Endothelial cell of umbilical vein (primary cell): ENCODE data around the gene AQP9. TPM values are rescaled to one million over a fixed set of nuclear protein-coding genes. Genes with fewer than 3 reads are reported as not detected.
A peak's percentile ranks its signal among the peaks of the same experiment; 100 is the strongest.

Source experiments
- BruUV-seq: library from RNA; stranded (reverse); fragments of 400-500 nt; replicated peaks from 2 replicates; lab custom pipeline; 2021; lab: Mats Ljungman, UMichigan
- CTCF ChIA-PET: fragments of 300-600, 350-600 bp; sonication (Branson Sonifier 250); formaldehyde crosslinking; loops from one replicate; lab custom pipeline; 2021; ENCODE audit warnings: antibody characterized with exemption, inconsistent platforms; lab: Charles Lee
- POLR2A ChIA-PET: fragments of 300-600, 350-600 bp; sonication (Branson Sonifier 250); formaldehyde crosslinking; loops from one replicate; lab custom pipeline; 2021; ENCODE audit warnings: antibody characterized with exemption, inconsistent platforms; lab: Charles Lee
- DNase-seq: peaks from one replicate; pipeline ENCODE4 v3.0.0-alpha.2; 2011; ENCODE audit warnings: low read depth, low spot score
- FAIRE-seq: peaks from 2 replicates; lab custom pipeline; 2011; peaks lifted over from hg19 to GRCh38; lab: Jason Lieb, UNC
- H2AFZ ChIP-seq: 2 replicates; pipeline ENCODE4 v1.6.0; 2012; ENCODE audit warnings: low read depth, low read length, control low read depth, inconsistent platforms
- H3K27ac ChIP-seq: 2 replicates; pipeline ENCODE4 v1.5.1; 2011; ENCODE audit warnings: low read depth, mild to moderate bottlenecking, control low read depth, low read length, moderate library complexity; ENCODE audit not compliant: insufficient read depth
- H3K27me3 ChIP-seq, 2 experiments: 2 replicates each; pipeline versions ENCODE4 v1.6.0 to v1.6.1; 2011; ENCODE audit warnings: low read length in 2 of 2, mixed read lengths in 1 of 2; ENCODE audit not compliant: control insufficient read depth in 2 of 2, insufficient read depth in 2 of 2
- H3K36me3 ChIP-seq, 2 experiments: 2 replicates in 1 of 2; 3 replicates in 1 of 2; pipeline ENCODE4 v1.5.1; 2011; ENCODE audit warnings: low read length in 2 of 2, mild to moderate bottlenecking in 1 of 2, moderate library complexity in 1 of 2; ENCODE audit not compliant: control insufficient read depth in 2 of 2, insufficient read depth in 2 of 2; ENCODE audit errors: extremely low read depth in 1 of 2
- H3K4me1 ChIP-seq: 3 replicates; pipeline ENCODE4 v1.5.1; 2011; ENCODE audit warnings: mild to moderate bottlenecking, low read length; ENCODE audit not compliant: control insufficient read depth, insufficient read depth; ENCODE audit errors: extremely low read depth
- H3K4me2 ChIP-seq: 2 replicates; pipeline ENCODE4 v1.6.1; 2011; ENCODE audit warnings: low read length, control low read depth, mixed read lengths; ENCODE audit not compliant: insufficient read depth
- H3K4me3 ChIP-seq, 3 experiments: fragments of 200-600 bp in 1 of 3; sonication (generic), shearing (Covaris generic) in 1 of 3; replicated peaks in 1 of 3; 2 replicates each; pipeline ENCODE4 v1.5.1; 2011 to 2016; ENCODE audit warnings: control low read depth in 3 of 3, low read length in 3 of 3, mild to moderate bottlenecking in 2 of 3, inconsistent platforms in 1 of 3, low read depth in 1 of 3, moderate library complexity in 1 of 3; ENCODE audit not compliant: insufficient read depth in 1 of 3
- H3K79me2 ChIP-seq: 2 replicates; pipeline ENCODE4 v1.6.0; 2012; ENCODE audit warnings: low read length, inconsistent platforms; ENCODE audit not compliant: control insufficient read depth, insufficient read depth
- H3K9ac ChIP-seq: replicated peaks from 2 replicates; pipeline ENCODE3; 2011; ENCODE audit warnings: low read length, control low read depth; ENCODE audit not compliant: insufficient read depth; ENCODE audit errors: extremely low read depth
- H3K9me1 ChIP-seq: replicated peaks from 3 replicates; pipeline ENCODE4 v1.6.0; 2011; ENCODE audit warnings: mild to moderate bottlenecking, low read length; ENCODE audit not compliant: control insufficient read depth, insufficient read depth; ENCODE audit errors: extremely low read depth
- H3K9me3 ChIP-seq: replicated peaks from 2 replicates; pipeline ENCODE4 v1.5.1; 2012; ENCODE audit warnings: low read length, inconsistent platforms; ENCODE audit not compliant: control insufficient read depth, insufficient read depth
- H4K20me1 ChIP-seq: replicated peaks from 2 replicates; pipeline ENCODE3; 2011; ENCODE audit warnings: mild to moderate bottlenecking, low read length; ENCODE audit not compliant: control insufficient read depth, insufficient read depth; ENCODE audit errors: extremely low read depth
- CTCF ChIP-seq, 2 donors: IDR thresholded peaks; 1 replicate in 1 of 2; 2 replicates in 1 of 2; pipeline ENCODE4 v1.5.1; 2011; ENCODE audit warnings: low read length in 2 of 2, mild to moderate bottlenecking in 2 of 2, moderate library complexity in 2 of 2, control low read depth in 1 of 2, inconsistent platforms in 1 of 2, low read depth in 1 of 2; ENCODE audit not compliant: insufficient read depth in 1 of 2; ENCODE audit errors: extremely low read depth in 1 of 2
- EZH2 ChIP-seq: IDR thresholded peaks from 2 replicates; pipeline ENCODE4 v1.6.1; 2012; ENCODE audit warnings: borderline replicate concordance, low read depth, mild to moderate bottlenecking, moderate library complexity, low read length, inconsistent platforms; ENCODE audit not compliant: severe bottlenecking
- FOS ChIP-seq: IDR thresholded peaks from 2 replicates; pipeline ENCODE4 v1.6.1; 2011; ENCODE audit warnings: mild to moderate bottlenecking, low read length, moderate library complexity, borderline replicate concordance; ENCODE audit not compliant: insufficient read depth
- GATA2 ChIP-seq: IDR thresholded peaks from 2 replicates; pipeline ENCODE4 v1.7.0; 2011; ENCODE audit warnings: low read depth, mild to moderate bottlenecking, moderate library complexity, mixed read lengths, low read length; ENCODE audit not compliant: insufficient read length, insufficient read depth
- JUN ChIP-seq: IDR thresholded peaks from 2 replicates; pipeline ENCODE4 v1.6.1; 2011; ENCODE audit warnings: borderline replicate concordance, low read depth; ENCODE audit not compliant: insufficient read length, insufficient read depth
- MAX ChIP-seq: IDR thresholded peaks from 2 replicates; pipeline ENCODE4 v1.6.1; 2011; ENCODE audit not compliant: insufficient read depth, insufficient read length
- MYC ChIP-seq: IDR thresholded peaks from one replicate; pipeline ENCODE4 v1.6.1; 2011; ENCODE audit warnings: mild to moderate bottlenecking, low read depth, low read length
- POLR2A ChIP-seq: IDR thresholded peaks from 2 replicates; pipeline ENCODE4 v1.6.1; 2012; ENCODE audit warnings: low read depth, mild to moderate bottlenecking, control low read depth, low read length
- POLR2AphosphoS5 ChIP-seq: IDR thresholded peaks from 2 replicates; pipeline ENCODE4 v1.6.1; 2012; ENCODE audit warnings: low read depth, mild to moderate bottlenecking, control low read depth, low read length, moderate library complexity; ENCODE audit not compliant: insufficient read depth
- dilution Hi-C: fragments of 300-500 bp; cut with MboI; formaldehyde crosslinking; loops from one replicate; pipeline ENCODE4 v1.15.0; 2019; ENCODE audit warnings: low sequenced_read_pairs; ENCODE audit not compliant: extremely low pct_ligation_motif_present
- intact Hi-C: fragments of 100-400 bp; cut with micrococcal nuclease; formaldehyde crosslinking; loops from one replicate; pipeline ENCODE4 v1.10.0; 2022
- polyA plus RNA-seq, 4 experiments: library from polyadenylated mRNA; depleted of rRNA in 3 of 4; stranded (reverse) in 3 of 4; unstranded in 1 of 4; fragments of >200 nt; gene quantifications; 2 replicates each; pipeline versions ENCODE4 v1.2.1 to v1.2.3, GENCODE V29; 2011 to 2012; ENCODE audit warnings: missing spikeins in 1 of 4
- total RNA-seq: library from RNA; stranded (reverse); gene quantifications from 2 replicates; pipeline ENCODE4 v1.2.3, GENCODE V29; 2021

AQP9 gene
- total and polyA plus RNA-seq, 2 donors (not counting 3 experiments of a cell fraction or from before 2014, with no cell fraction given), result not detected

GRCh38 chr15:58201516-58201915 is 63.3 kb downstream of the AQP9 start:
- no TSS peak for BruUV-seq
- peaks cover 24% of the 10 kb centered on the region for H3K4me1 ChIP-seq
- intact Hi-C loops (no loop called here), dilution Hi-C loops (no loop called here)
- H3K36me3 ChIP-seq, result no peaks in the 10 kb centered on the region
- CTCF ChIA-PET, result interaction anchor here (1.1 to 2.0 kb wide), 4 partner anchors 11 to 131 kb away, joined by 3 to 13 read pairs (median 4); no protein-coding TSS in a partner anchor
- H3K4me2 ChIP-seq, result no peak overlapping the region
- POLR2A ChIA-PET, result no interaction called here
- no peaks in the 10 kb centered on the region for H3K79me2 ChIP-seq
- no peak overlapping the region for H3K9ac ChIP-seq
- no peaks in the 10 kb centered on the region for H4K20me1 ChIP-seq
- DNase-seq (peak; percentile 60), FAIRE-seq (no peak)
- no peak overlapping the region for H3K4me3 ChIP-seq
- H3K27me3 ChIP-seq, result no peaks in the 10 kb centered on the region
- TF ChIP-seq JUN (no peak), CTCF (IDR thresholded peaks at IDR 0.05; ENCODE audit: extremely low read depth in 1 of 2, insufficient read depth in 1 of 2, low read depth in 1 of 2, low read length in 2 of 2) (no peak), FOS (peak; percentile 40)
- peak overlapping the region; percentile 15 for H3K27ac ChIP-seq
- no peak overlapping the region for H2AFZ ChIP-seq
- H3K9me3 ChIP-seq, result no peaks in the 10 kb centered on the region
- H3K9me1 ChIP-seq, result no peaks in the 10 kb centered on the region

GRCh38 chr15:58203537-58203936 is 65.4 kb downstream of the AQP9 start:
- POLR2A ChIA-PET, result no interaction called here
- H3K36me3 ChIP-seq, result no peaks in the 10 kb centered on the region
- FAIRE-seq, result peak; percentile 96

More at GRCh38 chr15:58203537-58203936, 65.4 kb downstream of the AQP9 start:
- no peaks in the 10 kb centered on the region for H3K9me1 ChIP-seq
- H3K9me3 ChIP-seq, result no peaks in the 10 kb centered on the region
- H3K4me3 ChIP-seq, result no peak overlapping the region
- H3K4me1 ChIP-seq, result peaks cover 24% of the 10 kb centered on the region
- peak; percentile 11 for TF ChIP-seq MYC
- TF ChIP-seq POLR2A, result no peak
- TF ChIP-seq MAX, result no peak
- no peak for TF ChIP-seq CTCF (IDR thresholded peaks at IDR 0.05; ENCODE audit: extremely low read depth in 1 of 2, insufficient read depth in 1 of 2, low read depth in 1 of 2, low read length in 2 of 2)
- TF ChIP-seq EZH2, result no peak
- peak; percentile 80 for TF ChIP-seq GATA2
- peak; percentile 39 for TF ChIP-seq FOS
- TF ChIP-seq POLR2AphosphoS5, result peak; percentile 69
- peak; percentile 75 for TF ChIP-seq JUN
- H4K20me1 ChIP-seq, result no peaks in the 10 kb centered on the region
- peak; percentile 93 for DNase-seq
- H3K4me2 ChIP-seq, result peak overlapping the region; percentile 46
- peak overlapping the region; percentile 49 for H3K27ac ChIP-seq
- intact Hi-C loops (loop anchor here (1.0 kb wide), 1 partner anchor 23 kb away; no protein-coding TSS in a partner anchor), dilution Hi-C loops (no loop called here)
- H3K79me2 ChIP-seq, result no peaks in the 10 kb centered on the region
- H3K9ac ChIP-seq, result no peak overlapping the region
- CTCF ChIA-PET, result no interaction called here
- H2AFZ ChIP-seq, result no peak overlapping the region
- no peaks in the 10 kb centered on the region for H3K27me3 ChIP-seq
- BruUV-seq, result no TSS peak
